NOMO-1 treated with DMSO at 0.1 percent for 48 hours (cell line): ENCODE measurements around the gene ABCA13.

Experiments used
- DNase-seq: peaks from one replicate; lab custom pipeline; 2025; ENCODE audit not compliant: unreplicated experiment; lab: John Stamatoyannopoulos, UW

Gene ABCA13

DNA sequence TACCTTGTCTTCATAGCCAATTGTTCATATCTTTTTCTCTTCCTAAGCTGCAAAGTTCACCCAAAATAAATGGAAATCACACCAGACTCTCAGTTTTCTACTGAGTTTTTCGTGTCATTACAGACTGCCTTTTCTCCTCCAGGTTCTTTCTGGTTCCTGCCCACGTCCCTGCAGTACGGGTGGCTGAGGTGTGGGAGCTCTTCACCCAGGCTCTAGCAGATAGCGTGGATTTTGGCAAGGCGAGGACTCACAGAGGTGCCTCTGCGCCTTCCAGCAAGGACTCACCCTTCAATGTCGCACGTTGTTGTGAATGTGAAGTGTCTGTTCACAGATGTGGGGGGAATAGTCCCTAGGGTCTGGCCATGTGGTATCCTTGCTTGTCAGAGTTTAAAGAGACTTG is 71.6 kb downstream of the ABCA13 start:
- DNase-seq: no peak

DNA sequence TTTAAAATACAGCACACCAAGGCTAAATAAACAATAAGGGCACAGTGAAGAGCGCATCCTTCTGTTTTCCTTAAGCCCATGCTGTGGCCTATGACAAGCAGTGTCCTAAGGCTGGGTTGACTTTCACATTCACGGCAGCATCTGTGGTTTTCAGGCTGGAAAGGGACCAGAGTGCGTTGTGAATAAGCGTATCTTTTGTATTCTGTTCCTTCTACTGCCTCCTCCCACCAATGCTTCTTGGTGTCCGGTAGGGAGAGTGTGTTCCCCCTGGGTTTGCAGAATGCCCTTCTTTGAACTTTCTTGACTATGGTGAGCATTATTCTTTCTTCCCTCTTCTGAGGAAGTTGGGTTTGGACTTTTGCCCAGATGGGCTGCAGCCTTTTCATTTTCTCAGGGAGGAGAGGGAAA is 73.6 kb downstream of the ABCA13 start:
- DNase-seq: no peak

DNA sequence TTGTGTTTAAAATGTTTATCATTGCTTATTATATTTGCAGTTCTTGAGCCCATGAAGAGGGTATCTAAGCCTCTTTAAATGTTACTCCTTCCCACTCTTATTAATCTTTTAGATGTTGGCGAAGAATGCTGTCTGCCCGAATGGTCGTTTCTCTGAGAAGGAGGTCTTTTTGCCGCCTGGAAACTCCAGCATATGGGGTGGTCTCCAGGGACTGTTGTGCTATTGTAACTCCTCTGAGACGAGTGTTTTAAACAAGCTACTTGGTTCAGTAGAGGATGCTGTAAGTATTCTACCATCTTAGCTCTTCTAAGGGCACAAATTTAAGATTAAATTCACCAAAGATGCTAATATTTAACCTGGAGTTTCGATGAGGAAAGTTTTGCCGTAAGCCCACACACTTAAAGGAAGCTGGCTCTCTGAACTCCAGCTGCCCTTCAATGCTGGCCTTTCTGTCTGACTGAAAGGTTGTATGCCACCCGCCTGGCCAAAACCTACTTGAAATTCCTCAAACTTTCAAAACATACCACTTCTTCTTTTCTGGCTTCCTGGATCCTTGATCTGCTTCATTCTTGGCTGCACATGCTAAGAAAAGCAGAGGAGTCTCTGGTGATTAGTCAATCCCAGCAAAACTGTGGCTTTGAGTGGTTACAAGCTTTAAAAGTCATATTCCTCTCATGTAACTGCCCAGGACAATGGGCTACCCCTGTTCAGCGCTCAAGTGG is 74.7 kb downstream of the ABCA13 start:
- DNase-seq: peak; percentile 33

GRCh38 chr7:48249166-48249565 is 77.9 kb downstream of the ABCA13 start:
- no peak for DNase-seq

DNA sequence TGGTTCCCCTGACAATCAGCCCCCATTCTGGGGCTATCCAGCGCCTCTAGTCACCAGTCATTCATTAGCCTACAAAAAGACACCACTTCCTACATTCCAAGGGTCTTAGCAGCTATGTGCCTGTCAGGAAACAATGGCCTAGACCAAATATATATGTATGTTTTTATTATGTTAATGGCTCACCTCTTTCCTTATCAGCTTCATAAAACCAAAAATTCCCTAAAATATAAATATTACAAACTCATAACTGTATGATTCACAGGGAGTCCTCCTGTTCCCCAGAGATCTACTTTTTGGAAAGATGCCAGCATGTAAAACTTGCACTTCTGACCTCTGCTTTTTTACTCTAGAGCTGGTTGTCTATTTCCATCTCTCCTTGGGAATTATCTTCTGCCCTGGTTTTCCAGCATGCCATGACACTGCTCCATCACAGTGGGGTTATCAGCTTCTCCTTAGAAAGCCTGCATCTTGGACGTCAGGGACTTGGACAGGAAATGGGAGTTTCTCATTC is 79.2 kb downstream of the ABCA13 start:
- DNase-seq: no peak

DNA sequence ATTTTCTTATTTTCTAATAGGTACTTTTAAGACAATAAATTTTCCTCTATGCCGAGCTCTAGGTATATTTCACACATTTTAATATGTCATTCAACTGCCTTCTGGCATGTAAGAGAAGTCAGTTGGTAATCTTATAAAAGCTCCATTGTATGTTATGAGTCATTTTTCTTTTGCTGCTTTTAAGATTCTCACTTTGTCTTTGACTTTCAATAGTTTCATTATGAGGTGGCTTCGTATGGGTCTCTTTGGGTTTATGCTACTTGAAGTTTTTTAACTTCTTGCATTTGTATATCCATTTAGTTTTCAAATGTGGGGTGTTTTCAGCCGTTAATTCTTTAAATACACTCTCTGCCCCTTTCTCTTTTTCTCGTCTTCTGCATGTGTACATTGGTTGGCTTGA is 80.5 kb downstream of the ABCA13 start:
- DNase-seq: no peak

DNA sequence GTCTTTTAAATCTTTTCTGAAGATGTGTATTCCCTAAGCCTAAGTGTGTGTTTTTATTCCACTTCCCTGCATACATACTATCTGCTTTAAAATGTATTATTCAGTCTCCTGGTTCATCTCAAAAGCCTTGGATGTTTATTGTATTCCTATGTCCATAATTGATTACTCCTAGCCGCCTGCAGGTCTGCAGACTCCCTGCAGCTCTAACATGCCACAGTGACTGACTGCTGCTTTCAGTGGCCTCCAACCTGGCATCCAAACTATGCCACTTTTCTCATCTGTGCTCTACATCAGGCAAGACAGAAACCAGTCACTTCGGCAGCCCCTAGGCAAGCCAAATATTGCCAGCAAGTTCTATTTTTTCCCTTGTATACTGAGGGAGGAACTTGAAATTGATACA is 81.7 kb downstream of the ABCA13 start:
- DNase-seq: no peak

GRCh38 chr7:48255046-48255445 is 83.8 kb downstream of the ABCA13 start:
- peak; percentile 9 for DNase-seq

GRCh38 chr7:48259463-48260280 is 88.4 kb downstream of the ABCA13 start:
- DNase-seq: no peak

- no peak for DNase-seq
Observed at GRCh38 chr7:48261696-48262095, 90.4 kb downstream of the ABCA13 start.

DNA sequence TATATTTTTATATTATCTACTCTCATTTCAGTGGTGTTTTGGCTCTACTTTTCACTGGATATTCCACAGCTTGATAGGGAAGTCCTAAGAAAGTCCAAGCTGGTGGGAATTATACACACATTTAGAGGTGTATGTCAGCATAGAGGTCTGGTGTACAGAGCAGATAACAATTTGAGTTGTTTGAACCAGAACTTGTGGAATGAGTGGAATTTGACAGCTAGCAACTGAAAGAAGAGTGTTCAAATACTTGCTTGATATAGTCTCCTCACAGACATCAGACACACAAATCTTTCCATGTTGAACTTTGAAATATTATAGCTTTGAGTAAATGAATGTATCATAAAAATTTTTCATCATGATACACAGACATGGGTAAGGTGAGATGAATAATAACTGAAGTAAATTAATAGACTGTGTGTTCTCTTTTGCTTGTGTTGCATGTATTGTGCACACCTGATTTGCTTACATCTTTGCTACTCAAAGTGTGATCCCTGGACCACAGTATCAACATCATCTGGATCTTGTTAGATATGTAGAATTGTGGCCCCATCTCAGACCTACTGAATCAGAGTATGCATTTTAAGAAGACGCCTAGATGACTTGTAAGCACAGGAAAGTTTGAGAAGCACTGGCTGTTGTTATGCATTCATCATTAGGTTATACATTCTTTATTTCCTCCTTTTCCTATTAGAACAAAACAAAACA is 91.5 kb downstream of the ABCA13 start:
- DNase-seq: no peak

- no peak for DNase-seq
Observed at GRCh38 chr7:48263311-48263650, 92.0 kb downstream of the ABCA13 start.

DNA sequence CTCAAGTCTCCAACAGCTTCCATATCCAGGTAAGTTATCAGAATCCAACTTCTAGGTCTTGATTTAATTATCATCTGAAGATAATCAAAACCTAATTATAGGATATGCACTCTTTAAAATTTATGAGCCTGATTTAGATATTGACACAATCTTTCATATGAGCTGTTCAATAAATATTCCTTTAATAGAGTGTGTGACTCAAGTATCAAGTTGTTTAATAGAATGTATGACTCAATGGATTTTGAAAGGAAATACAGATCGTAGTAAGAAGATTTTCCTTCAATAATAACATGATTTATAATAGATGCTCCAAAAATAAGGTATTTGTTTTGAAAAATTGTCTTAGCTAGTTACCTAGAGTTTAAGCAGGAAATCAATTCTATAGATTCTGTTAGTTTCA is 97.8 kb downstream of the ABCA13 start:
- no peak for DNase-seq

- no peak for DNase-seq
Observed at GRCh38 chr7:48274662-48275061, 103.4 kb downstream of the ABCA13 start.

DNA sequence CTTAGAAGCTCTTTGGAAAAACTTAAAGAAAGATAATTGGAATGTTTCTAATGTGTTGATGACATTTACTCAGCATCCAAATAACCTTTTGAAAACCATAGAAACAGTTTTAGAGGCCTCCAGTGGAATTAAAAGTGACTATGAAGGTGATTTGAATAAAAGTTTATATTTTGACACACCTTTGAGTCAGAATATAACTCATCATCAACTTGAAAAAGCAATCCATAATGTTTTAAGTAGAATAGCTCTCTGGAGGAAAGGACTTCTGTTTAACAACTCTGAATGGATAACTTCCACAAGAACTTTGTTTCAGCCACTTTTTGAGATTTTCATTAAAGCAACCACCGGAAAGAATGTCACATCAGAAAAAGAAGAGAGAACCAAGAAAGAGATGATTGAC is 108.2 kb downstream of the ABCA13 start:
- DNase-seq: no peak

GRCh38 chr7:48280100-48280499 is 108.8 kb downstream of the ABCA13 start:
- DNase-seq: no peak

DNA sequence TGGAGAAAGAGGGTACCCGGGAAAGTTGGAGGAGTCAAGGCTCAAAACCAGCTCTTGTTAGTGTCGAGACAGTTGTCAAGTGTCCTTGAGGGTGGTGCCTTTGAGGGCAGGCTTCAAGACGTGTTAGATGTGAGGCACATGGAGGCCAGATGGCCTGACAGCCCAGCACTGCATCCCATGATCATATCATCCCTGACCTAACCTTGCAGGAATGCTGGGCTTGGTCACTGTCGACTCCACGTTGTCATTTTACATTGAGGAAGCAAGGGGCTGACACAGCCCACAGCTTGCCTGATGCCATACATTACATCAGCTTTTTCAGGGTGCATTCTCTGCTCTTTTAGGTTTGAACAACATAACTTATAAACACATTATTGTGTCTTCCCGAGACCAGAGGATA is 114.1 kb downstream of the ABCA13 start:
- DNase-seq: no peak

- no peak for DNase-seq
Observed at GRCh38 chr7:48286836-48287235, 115.6 kb downstream of the ABCA13 start.

- no peak for DNase-seq
Observed at GRCh38 chr7:48289656-48290055, 118.4 kb downstream of the ABCA13 start.

GRCh38 chr7:48292949-48293348 is 121.7 kb downstream of the ABCA13 start:
- no peak for DNase-seq

- DNase-seq: no peak
Observed at GRCh38 chr7:48295296-48295971, 124.2 kb downstream of the ABCA13 start.
